Retinal pigment epithelial cell (primary cell): ENCODE results near the gene CNTNAP2.

Experiments
- DNase-seq: peaks from one replicate; pipeline ENCODE4 v3.0.0-alpha.2; 2010; ENCODE audit warnings: low read depth
- H3K4me3 ChIP-seq: 2 replicates; pipeline ENCODE4 v1.5.1; 2011; ENCODE audit warnings: mild to moderate bottlenecking, low read length, control low read depth, moderate library complexity
- CTCF ChIP-seq: conservative IDR thresholded peaks from 2 replicates; pipeline ENCODE4 v1.5.1; 2011; ENCODE audit warnings: low read depth, low read length, control low read depth, inconsistent platforms

Gene CNTNAP2

DNA sequence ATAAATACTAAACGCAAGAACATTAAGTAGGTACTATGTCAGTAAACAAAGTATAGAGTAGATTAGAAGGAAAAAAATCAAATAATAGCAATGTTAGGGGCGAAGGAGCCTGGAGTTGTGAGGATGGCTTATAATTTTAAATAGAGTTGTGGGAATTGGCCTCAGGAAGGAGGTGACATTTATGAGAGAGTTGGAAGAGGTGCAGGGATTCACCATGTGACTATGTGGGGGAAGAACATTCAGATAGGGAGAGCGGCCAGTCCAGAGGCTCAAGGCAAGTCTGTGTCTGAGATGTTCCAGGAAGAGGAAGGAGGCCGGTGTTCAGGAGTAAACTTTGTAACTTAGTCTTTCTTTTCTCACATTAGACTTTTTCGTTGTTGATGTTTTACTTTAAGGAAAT, 1695.3 kb downstream of the CNTNAP2 start:
- TF ChIP-seq CTCF, result no peak
- H3K4me3 ChIP-seq, result no peak overlapping the region
- DNase-seq, result no peak

GRCh38 chr7:147813316-147813715, 1696.7 kb downstream of the CNTNAP2 start:
- no peak for TF ChIP-seq CTCF
- no peak overlapping the region for H3K4me3 ChIP-seq
- DNase-seq, result no peak

DNA sequence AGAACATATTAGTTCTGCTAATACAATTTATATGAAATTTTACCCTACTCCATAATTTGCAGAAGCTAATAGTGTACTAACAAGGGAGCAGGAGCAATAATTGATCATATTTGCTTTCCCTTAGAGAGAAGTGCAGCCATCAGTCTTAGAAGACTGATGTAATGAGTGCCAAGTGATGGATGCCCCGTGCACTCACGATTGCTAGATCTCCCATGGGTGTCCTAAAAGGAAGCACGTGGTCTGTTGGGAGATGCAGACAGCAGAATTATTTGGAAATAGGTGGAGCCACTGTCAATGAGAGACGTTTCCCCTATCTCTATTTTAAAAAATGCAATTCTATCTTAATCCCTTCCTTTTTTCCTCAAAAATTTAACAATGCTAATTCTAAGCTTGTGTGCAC, 1701.7 kb downstream of the CNTNAP2 start:
- TF ChIP-seq CTCF, result no peak
- no peak for DNase-seq
- H3K4me3 ChIP-seq, result no peak overlapping the region

GRCh38 chr7:147824671-147825070, 1708.1 kb downstream of the CNTNAP2 start:
- no peak for TF ChIP-seq CTCF
- no peak for DNase-seq

DNA sequence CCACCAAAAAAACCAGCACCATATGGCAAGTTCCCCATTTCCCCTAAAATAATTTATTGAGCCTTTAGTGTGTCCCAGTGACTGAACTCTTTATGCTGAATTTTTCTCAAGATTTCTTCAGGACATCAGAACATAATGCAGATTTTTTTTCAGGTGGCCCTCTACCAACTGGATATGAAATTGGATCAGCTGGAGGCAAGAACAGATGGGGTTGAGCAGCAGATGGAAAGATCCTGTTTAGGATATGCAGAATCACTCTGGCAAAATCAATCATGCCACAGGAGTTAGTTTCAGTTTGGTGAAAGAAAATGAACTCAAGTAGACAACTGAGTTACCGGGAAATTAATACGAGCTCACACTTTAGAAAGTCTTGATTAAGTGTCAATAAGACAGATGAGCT, 1712.4 kb downstream of the CNTNAP2 start:
- no peak overlapping the region for H3K4me3 ChIP-seq
- DNase-seq, result no peak
- no peak for TF ChIP-seq CTCF

More at GRCh38 chr7:147824671-147825070, 1708.1 kb downstream of the CNTNAP2 start:
- H3K4me3 ChIP-seq, result no peak overlapping the region

GRCh38 chr7:147833557-147833956, 1717.0 kb downstream of the CNTNAP2 start:
- no peak for TF ChIP-seq CTCF
- H3K4me3 ChIP-seq, result no peak overlapping the region
- DNase-seq, result no peak

- no peak overlapping the region for H3K4me3 ChIP-seq
- TF ChIP-seq CTCF, result no peak
- no peak for DNase-seq
Measured at GRCh38 chr7:147833970-147834369, 1717.4 kb downstream of the CNTNAP2 start.
